ENCODE measurements around the gene SPATA33.

DNA sequence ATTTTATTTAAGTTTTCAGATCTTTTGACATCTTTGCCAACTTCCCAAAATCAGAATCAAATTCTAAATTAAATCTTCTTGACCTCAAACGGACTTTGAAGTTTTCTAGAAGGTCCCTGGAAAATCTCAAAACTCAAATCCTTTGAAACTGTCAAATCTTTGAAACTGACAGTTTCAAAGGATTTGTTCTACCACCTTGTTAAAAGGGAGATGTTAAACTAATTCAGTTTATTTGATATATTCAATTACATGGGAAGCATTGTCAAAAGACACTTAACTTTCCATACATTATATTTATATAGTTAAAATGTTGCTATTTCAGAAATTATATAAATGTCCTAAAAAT lies 47.6 kb upstream of the SPATA33 start:
- TF ChIP-seq, protein P1, sequence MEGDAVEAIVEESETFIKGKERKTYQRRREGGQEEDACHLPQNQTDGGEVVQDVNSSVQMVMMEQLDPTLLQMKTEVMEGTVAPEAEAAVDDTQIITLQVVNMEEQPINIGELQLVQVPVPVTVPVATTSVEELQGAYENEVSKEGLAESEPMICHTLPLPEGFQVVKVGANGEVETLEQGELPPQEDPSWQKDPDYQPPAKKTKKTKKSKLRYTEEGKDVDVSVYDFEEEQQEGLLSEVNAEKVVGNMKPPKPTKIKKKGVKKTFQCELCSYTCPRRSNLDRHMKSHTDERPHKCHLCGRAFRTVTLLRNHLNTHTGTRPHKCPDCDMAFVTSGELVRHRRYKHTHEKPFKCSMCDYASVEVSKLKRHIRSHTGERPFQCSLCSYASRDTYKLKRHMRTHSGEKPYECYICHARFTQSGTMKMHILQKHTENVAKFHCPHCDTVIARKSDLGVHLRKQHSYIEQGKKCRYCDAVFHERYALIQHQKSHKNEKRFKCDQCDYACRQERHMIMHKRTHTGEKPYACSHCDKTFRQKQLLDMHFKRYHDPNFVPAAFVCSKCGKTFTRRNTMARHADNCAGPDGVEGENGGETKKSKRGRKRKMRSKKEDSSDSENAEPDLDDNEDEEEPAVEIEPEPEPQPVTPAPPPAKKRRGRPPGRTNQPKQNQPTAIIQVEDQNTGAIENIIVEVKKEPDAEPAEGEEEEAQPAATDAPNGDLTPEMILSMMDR (IDR thresholded peaks at IDR 0.05), result no peak
- TF ChIP-seq ZFX (IDR thresholded peaks at IDR 0.05; ENCODE audit: borderline replicate concordance), result no peak

All from 22Rv1 (cell line).